Neural progenitor cell (in vitro differentiated cells): ENCODE measurements around the gene RPLP1.

Experiments
- EZH2 ChIP-seq: fragments of 200-600 bp; sonication (generic); IDR thresholded peaks from 2 replicates; pipeline ENCODE4 v1.6.1; 2017; ENCODE audit warnings: antibody characterized with exemption, mild to moderate bottlenecking, moderate library complexity
- EZH2phosphoT487 ChIP-seq: fragments of 200-600 bp; sonication (generic); IDR thresholded peaks from 2 replicates; pipeline ENCODE4 v1.6.1; 2017; ENCODE audit warnings: antibody characterized with exemption
- TF ChIP-seq, protein P1 (sequence below): fragments of 200-600 bp; sonication (generic); IDR thresholded peaks from 2 replicates; pipeline ENCODE4 v1.5.1; 2017; ENCODE audit warnings: antibody characterized with exemption, mild to moderate bottlenecking

DNA sequence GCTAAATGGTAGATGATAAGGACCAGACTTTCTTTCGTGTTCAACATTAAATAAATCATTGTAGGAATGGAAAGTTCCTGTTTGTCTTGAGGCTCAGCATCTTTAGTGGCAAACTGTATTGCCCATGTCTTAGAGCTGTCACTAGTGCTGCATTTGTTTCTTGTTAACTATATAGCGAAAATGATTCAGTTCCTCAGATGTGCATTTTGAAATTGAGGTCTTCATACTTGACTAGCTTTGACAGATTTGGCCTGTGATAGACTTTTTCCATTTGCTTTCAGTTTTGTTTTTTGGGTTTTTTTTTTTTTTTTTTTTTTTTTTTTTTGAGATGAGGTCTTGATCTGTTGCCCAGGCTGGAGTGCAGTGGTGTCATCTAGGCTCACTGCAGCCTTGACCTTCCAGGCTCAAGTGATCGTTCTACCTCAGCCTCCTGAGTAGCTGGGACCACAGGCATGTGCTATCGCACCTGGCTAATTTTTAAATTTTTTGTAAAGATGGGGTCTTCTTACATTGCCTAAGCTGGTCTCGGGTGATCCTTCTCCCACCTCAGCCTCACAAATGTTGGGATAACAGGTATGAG, 9.5 kb upstream of the RPLP1 start:
- TF ChIP-seq EZH2phosphoT487 (no peak), EZH2 (no peak)
- TF ChIP-seq, protein P1, sequence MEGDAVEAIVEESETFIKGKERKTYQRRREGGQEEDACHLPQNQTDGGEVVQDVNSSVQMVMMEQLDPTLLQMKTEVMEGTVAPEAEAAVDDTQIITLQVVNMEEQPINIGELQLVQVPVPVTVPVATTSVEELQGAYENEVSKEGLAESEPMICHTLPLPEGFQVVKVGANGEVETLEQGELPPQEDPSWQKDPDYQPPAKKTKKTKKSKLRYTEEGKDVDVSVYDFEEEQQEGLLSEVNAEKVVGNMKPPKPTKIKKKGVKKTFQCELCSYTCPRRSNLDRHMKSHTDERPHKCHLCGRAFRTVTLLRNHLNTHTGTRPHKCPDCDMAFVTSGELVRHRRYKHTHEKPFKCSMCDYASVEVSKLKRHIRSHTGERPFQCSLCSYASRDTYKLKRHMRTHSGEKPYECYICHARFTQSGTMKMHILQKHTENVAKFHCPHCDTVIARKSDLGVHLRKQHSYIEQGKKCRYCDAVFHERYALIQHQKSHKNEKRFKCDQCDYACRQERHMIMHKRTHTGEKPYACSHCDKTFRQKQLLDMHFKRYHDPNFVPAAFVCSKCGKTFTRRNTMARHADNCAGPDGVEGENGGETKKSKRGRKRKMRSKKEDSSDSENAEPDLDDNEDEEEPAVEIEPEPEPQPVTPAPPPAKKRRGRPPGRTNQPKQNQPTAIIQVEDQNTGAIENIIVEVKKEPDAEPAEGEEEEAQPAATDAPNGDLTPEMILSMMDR, result no peak
